Parathyroid adenoma (tissue), 2 donors: ENCODE results near the gene COPS4.

Experiments
- H2AFZ ChIP-seq: fragments of 300-600 bp; sonication (generic); one replicate; pipeline ENCODE4 v1.7.0; 2017; ENCODE audit warnings: antibody characterized with exemption, mild to moderate bottlenecking
- H3K27ac ChIP-seq: fragments of 300-600 bp; sonication (generic); one replicate; pipeline ENCODE4 v1.7.0; 2017
- H3K27me3 ChIP-seq: fragments of 300-600 bp; sonication (generic); one replicate; pipeline ENCODE4 v1.7.0; 2017; ENCODE audit warnings: low read length; ENCODE audit not compliant: control insufficient read depth, insufficient read depth
- H3K36me3 ChIP-seq: fragments of 300-600 bp; sonication (generic); one replicate; pipeline ENCODE4 v1.7.0; 2017; ENCODE audit warnings: low read length; ENCODE audit not compliant: control insufficient read depth, insufficient read depth
- H3K4me1 ChIP-seq: fragments of 300-600 bp; sonication (generic); one replicate; pipeline ENCODE4 v1.7.0; 2017; ENCODE audit warnings: control low read depth
- H3K4me2 ChIP-seq: fragments of 300-600 bp; sonication (generic); one replicate; pipeline ENCODE4 v1.7.0; 2017; ENCODE audit warnings: low read length
- H3K4me3 ChIP-seq: fragments of 300-600 bp; sonication (generic); one replicate; pipeline ENCODE4 v1.7.0; 2017; ENCODE audit warnings: low read depth, low read length
- H3K79me2 ChIP-seq: fragments of 300-600 bp; sonication (generic); one replicate; pipeline ENCODE4 v1.7.0; 2017; ENCODE audit warnings: control low read depth
- H3K9ac ChIP-seq: fragments of 300-600 bp; sonication (generic); one replicate; pipeline ENCODE4 v1.7.0; 2017; ENCODE audit warnings: mild to moderate bottlenecking
- H3K9me3 ChIP-seq: fragments of 300-600 bp; sonication (generic); one replicate; pipeline ENCODE4 v1.7.0; 2017; ENCODE audit warnings: low read length; ENCODE audit not compliant: control insufficient read depth
- TF ChIP-seq, protein P1 (sequence below): fragments of 300-600 bp; sonication (generic); IDR thresholded peaks from one replicate; pipeline ENCODE4 v1.7.0; 2017; ENCODE audit warnings: antibody characterized with exemption, mild to moderate bottlenecking
- donor health status: primary hyperparathyroidism.

COPS4 gene

DNA sequence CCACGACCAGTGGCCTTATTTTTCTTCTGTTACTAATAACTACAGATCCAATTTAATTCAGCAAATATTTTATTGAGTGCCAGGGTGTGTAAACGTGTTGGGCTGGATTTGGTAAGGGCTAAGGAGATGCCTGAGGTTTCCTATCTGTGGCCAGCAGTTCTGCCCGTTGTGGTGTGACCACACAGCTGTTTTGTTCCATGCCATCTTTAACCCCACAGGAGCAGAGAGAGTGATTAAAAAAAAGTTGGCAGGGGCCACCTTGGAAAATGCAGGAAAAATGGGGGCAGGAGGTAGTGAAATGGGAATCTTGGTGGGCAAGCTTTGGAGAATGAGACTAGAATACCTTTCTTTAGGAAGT is 78.4 kb downstream of the COPS4 start:
- Histone ChIP-seq H3K36me3 (no peaks in the 10 kb centered on the region), H3K9ac (no peak overlapping the region), H3K4me2 (no peak overlapping the region), H2AFZ (no peak overlapping the region), H3K4me1 (no peaks in the 10 kb centered on the region), H3K9me3 (no peaks in the 10 kb centered on the region), H3K4me3 (no peak overlapping the region), H3K79me2 (no peaks in the 10 kb centered on the region), H3K27me3 (no peaks in the 10 kb centered on the region), H3K27ac (no peak overlapping the region)
- TF ChIP-seq, protein P1, sequence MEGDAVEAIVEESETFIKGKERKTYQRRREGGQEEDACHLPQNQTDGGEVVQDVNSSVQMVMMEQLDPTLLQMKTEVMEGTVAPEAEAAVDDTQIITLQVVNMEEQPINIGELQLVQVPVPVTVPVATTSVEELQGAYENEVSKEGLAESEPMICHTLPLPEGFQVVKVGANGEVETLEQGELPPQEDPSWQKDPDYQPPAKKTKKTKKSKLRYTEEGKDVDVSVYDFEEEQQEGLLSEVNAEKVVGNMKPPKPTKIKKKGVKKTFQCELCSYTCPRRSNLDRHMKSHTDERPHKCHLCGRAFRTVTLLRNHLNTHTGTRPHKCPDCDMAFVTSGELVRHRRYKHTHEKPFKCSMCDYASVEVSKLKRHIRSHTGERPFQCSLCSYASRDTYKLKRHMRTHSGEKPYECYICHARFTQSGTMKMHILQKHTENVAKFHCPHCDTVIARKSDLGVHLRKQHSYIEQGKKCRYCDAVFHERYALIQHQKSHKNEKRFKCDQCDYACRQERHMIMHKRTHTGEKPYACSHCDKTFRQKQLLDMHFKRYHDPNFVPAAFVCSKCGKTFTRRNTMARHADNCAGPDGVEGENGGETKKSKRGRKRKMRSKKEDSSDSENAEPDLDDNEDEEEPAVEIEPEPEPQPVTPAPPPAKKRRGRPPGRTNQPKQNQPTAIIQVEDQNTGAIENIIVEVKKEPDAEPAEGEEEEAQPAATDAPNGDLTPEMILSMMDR, result no peak

DNA sequence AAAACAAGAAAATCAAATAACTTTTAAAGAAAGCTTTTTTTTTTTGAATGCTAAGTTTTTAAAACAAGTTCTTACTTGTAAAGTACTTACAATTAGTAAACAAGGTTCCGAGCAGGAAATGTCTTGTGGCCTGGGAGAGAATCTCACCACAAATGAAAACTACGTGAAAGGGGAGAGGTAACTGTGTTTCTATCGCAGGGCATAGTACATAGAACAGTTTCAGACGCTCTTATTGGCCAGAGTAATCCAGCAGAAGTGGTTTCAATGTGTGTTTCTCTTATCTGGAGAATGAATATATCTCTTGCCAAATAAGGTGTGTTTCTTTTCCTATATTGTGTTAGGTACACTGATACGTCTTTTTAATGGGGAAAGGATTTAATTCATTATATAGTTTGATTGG is 79.6 kb downstream of the COPS4 start, which contains the start of gene PLAC8:
PLAC8 (minus strand) TSS at position 154 of the 400 bp plus-strand sequence. CDS start 6,808 bp downstream, outside the sequence.
- H3K9ac ChIP-seq, result no peak within 1 kb of the TSS
- H3K4me2 ChIP-seq, result no peak within 1 kb of the TSS
- TF ChIP-seq, protein P1, result no peak
- H3K9me3 ChIP-seq, result no peaks in the 10 kb centered on the region
- no peaks in the 10 kb centered on the region for H3K36me3 ChIP-seq
- H3K27ac ChIP-seq, result no peak within 1 kb of the TSS
- H3K4me3 ChIP-seq, result no peak within 1 kb of the TSS
- H3K27me3 ChIP-seq, result no peaks in the 10 kb centered on the region
- H2AFZ ChIP-seq, result no peak within 1 kb of the TSS
- no peaks in the 10 kb centered on the region for H3K79me2 ChIP-seq
- no peaks in the 10 kb centered on the region for H3K4me1 ChIP-seq

DNA sequence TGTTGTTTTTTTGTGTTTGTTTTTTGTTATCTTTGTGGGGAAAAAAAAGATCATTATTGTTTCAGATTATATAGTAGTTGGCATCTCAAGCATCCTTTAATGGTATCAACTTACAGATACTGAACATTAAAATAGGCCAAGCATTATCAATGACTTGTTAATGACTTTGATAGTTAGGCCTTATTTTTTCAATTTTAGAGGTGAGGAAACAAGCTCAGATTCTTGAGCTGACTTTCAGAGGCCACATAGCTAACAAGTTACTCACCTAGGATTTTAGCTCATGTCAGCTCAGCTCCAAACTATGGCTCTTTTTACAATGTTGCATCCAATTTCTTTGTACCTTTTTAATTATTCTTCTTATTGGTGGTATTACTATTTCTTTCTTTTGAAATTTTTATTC is 80.0 kb downstream of the COPS4 start:
- H3K9me3 ChIP-seq, result no peaks in the 10 kb centered on the region
- TF ChIP-seq, protein P1, result no peak
- no peak overlapping the region for H2AFZ ChIP-seq
- no peaks in the 10 kb centered on the region for H3K79me2 ChIP-seq
- H3K27ac ChIP-seq, result no peak overlapping the region
- H3K36me3 ChIP-seq, result no peaks in the 10 kb centered on the region
- no peak overlapping the region for H3K9ac ChIP-seq
- no peak overlapping the region for H3K4me3 ChIP-seq
- no peaks in the 10 kb centered on the region for H3K27me3 ChIP-seq
- H3K4me1 ChIP-seq, result no peaks in the 10 kb centered on the region
- H3K4me2 ChIP-seq, result no peak overlapping the region

DNA sequence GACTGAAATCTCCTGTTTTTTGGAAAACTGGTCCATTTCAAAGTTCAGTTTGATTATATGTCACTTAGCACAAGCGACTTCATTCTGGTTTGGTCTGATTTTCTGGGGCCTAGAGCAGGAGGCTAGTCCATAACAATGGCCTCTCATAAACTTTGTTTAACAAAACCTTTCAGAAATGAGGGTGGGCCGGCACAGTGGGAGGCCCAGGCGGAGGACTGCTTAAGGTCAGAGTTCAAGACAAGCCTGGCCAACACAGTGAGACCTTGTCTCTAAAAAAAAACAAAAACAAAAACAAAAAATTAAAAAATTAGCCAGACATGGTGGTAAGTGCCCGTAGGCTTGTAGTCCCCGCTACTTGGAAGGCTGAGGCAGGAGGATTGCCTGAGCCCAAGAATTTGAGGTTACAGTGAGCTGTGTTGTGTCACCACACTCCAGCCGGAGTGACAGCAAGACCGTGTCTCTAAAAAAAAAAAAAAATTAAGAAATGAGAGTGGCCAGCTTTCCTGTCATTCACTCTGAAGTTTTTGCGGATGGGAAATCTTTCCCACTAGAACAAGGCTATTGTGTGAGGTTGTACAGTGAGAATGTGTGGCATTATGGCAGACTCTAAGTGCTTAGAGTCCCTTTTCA is 80.8 kb downstream of the COPS4 start:
- Histone ChIP-seq H2AFZ (no peak overlapping the region), H3K27ac (no peak overlapping the region), H3K4me2 (no peak overlapping the region), H3K4me1 (no peaks in the 10 kb centered on the region), H3K9me3 (no peaks in the 10 kb centered on the region), H3K27me3 (no peaks in the 10 kb centered on the region), H3K79me2 (no peaks in the 10 kb centered on the region), H3K4me3 (no peak overlapping the region), H3K36me3 (no peaks in the 10 kb centered on the region), H3K9ac (no peak overlapping the region)
- TF ChIP-seq, protein P1, result no peak

DNA sequence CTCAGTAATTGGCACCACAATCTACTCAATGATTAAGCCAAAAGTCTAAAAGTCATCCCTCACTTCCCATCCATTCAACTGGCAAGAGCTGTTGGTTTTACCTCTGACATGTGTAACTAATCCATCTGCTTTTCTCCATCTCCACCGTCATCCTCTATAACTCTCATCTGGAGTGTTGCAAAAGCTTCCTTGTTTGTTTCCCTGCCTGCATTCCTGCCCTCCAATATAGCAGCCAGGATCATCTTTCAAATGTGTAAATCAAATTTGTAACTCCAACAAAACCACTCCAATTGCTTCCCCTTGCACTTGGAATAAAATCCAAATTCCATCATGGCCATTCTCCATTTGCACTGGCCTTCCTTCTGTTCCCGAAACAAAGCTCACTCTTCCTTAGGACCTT is 83.9 kb downstream of the COPS4 start:
- Histone ChIP-seq H3K4me2 (no peak overlapping the region), H3K79me2 (no peaks in the 10 kb centered on the region), H3K9me3 (no peaks in the 10 kb centered on the region), H3K27ac (no peak overlapping the region), H3K4me1 (no peaks in the 10 kb centered on the region), H3K4me3 (no peak overlapping the region), H3K9ac (no peak overlapping the region), H2AFZ (no peak overlapping the region), H3K36me3 (no peaks in the 10 kb centered on the region), H3K27me3 (no peaks in the 10 kb centered on the region)
- TF ChIP-seq, protein P1, result no peak
